ENCODE results near the gene CCDC91. TPM values are rescaled to one million over a fixed set of nuclear protein-coding genes. Genes with fewer than 3 reads are reported as not detected.

CCDC91 gene
- polyA plus RNA-seq, 1 donor from 2014 or later = 11.6 TPM

DNA sequence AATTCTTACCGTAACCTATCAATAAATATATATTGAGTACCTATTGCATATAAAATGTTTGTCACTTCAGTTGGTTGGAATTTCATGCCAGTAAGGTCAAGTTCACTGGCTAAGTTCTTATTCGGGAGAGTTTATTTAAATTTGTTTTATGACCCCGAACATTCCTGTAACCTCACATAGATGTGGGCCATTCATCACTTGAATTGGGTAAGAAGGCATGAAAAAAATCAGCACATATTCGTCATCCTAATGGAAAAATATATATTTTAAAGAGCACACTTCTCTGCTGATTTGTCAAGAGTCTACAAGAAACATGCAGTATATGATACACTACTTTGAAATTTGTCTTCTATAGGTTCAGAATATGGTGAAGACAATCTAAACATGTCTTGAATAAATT, 263.4 kb downstream of the CCDC91 start:
- no peak overlapping the region for H2AFZ ChIP-seq (ENCODE audit: low read depth, low read length)
- H3K9me2 ChIP-seq (ENCODE audit: insufficient read depth, low read length) = no peaks in the 10 kb centered on the region
- H3F3A ChIP-seq (ENCODE audit: insufficient read depth, low read length, poor library complexity, severe bottlenecking) = no peaks in the 10 kb centered on the region

DNA sequence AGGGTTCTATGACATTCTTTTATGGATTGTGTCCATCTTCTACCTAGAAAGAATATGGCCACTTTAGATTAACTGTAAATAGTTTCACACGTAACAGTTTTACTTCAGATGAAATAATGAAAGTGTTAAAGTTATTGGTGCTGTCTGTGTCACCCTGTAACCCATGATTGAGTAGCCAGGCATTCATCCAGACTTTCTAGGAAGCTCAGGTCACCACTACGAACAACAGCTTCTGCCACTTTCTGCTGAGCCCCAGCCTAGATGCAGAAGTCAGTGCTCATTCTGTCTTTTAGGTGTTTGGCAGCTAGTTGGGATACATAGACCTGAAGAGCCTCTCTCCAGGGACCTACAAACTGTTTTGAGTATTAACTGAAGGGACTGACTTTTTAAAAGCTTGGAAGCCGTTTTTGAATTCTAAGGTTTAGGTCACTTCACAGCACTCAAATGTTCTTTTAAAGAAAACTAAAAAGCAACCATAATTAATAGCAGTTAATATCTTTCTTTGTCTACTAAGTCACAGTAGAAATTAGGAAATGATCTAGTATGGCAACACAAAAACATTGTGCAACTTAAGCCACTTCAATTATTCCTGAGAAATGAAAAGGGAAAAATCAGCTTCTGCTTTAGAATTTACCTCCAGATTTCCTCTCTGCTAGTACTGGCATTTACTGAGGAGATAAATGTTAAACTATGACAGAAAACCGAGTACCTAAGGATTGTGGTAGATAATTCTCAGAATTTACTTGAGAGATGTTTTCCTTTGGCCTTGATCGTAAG, 266.9 kb downstream of the CCDC91 start:
- Histone ChIP-seq H3K27ac (ENCODE audit: low read length) (no peak overlapping the region), H3F3A (ENCODE audit: insufficient read depth, low read length, poor library complexity, severe bottlenecking) (no peaks in the 10 kb centered on the region), H3K4me3 (ENCODE audit: low read length) (no peak overlapping the region), H3K36me3 (ENCODE audit: insufficient read depth, low read length) (no peaks in the 10 kb centered on the region), H3K4me2 (ENCODE audit: low read length) (no peak overlapping the region), H4K20me1 (ENCODE audit: insufficient read depth) (no peaks in the 10 kb centered on the region), H3K9me3 (ENCODE audit: low read length) (no peaks in the 10 kb centered on the region), H3K27me3 (ENCODE audit: insufficient read depth, low read depth, low read length) (no peaks in the 10 kb centered on the region), H3K79me2 (replicated peaks; ENCODE audit: insufficient read depth, low read length) (no peaks in the 10 kb centered on the region), H3K9me2 (ENCODE audit: insufficient read depth, low read length) (no peaks in the 10 kb centered on the region), H3K9ac (ENCODE audit: low read length) (no peak overlapping the region), H2AFZ (ENCODE audit: low read depth, low read length) (no peak overlapping the region)
- TF ChIP-seq SMC3 (conservative IDR thresholded peaks at IDR 0.05; ENCODE audit: poor library complexity) = no peak
- no peak for TF ChIP-seq EP300 (conservative IDR thresholded peaks at IDR 0.05; ENCODE audit: poor library complexity, severe bottlenecking)
- no peak for TF ChIP-seq RAD21 (conservative IDR thresholded peaks at IDR 0.05)
- no peak for TF ChIP-seq POLR2AphosphoS5 (IDR thresholded peaks at IDR 0.05)
- no peak for TF ChIP-seq CTCF (IDR thresholded peaks at IDR 0.05; ENCODE audit: poor library complexity, severe bottlenecking)
- TF ChIP-seq TAF1 (IDR thresholded peaks at IDR 0.05; ENCODE audit: low read depth) = no peak
- TF ChIP-seq, protein P1, sequence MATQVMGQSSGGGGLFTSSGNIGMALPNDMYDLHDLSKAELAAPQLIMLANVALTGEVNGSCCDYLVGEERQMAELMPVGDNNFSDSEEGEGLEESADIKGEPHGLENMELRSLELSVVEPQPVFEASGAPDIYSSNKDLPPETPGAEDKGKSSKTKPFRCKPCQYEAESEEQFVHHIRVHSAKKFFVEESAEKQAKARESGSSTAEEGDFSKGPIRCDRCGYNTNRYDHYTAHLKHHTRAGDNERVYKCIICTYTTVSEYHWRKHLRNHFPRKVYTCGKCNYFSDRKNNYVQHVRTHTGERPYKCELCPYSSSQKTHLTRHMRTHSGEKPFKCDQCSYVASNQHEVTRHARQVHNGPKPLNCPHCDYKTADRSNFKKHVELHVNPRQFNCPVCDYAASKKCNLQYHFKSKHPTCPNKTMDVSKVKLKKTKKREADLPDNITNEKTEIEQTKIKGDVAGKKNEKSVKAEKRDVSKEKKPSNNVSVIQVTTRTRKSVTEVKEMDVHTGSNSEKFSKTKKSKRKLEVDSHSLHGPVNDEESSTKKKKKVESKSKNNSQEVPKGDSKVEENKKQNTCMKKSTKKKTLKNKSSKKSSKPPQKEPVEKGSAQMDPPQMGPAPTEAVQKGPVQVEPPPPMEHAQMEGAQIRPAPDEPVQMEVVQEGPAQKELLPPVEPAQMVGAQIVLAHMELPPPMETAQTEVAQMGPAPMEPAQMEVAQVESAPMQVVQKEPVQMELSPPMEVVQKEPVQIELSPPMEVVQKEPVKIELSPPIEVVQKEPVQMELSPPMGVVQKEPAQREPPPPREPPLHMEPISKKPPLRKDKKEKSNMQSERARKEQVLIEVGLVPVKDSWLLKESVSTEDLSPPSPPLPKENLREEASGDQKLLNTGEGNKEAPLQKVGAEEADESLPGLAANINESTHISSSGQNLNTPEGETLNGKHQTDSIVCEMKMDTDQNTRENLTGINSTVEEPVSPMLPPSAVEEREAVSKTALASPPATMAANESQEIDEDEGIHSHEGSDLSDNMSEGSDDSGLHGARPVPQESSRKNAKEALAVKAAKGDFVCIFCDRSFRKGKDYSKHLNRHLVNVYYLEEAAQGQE (IDR thresholded peaks at IDR 0.05; ENCODE audit: borderline replicate concordance) = no peak
- no peak for TF ChIP-seq MXI1 (conservative IDR thresholded peaks at IDR 0.05; ENCODE audit: poor library complexity, severe bottlenecking)

More for the DNA sequence above, 263.4 kb downstream of the CCDC91 start:
- H3K27me3 ChIP-seq (ENCODE audit: insufficient read depth, low read depth, low read length) = no peaks in the 10 kb centered on the region
- no peak overlapping the region for H3K4me2 ChIP-seq (ENCODE audit: low read length)
- H3K9ac ChIP-seq (ENCODE audit: low read length) = no peak overlapping the region
- no peaks in the 10 kb centered on the region for H3K79me2 ChIP-seq (replicated peaks; ENCODE audit: insufficient read depth, low read length)
- no peak overlapping the region for H3K4me3 ChIP-seq (ENCODE audit: low read length)
- no peaks in the 10 kb centered on the region for H3K9me3 ChIP-seq (ENCODE audit: low read length)
- no peak overlapping the region for H3K27ac ChIP-seq (ENCODE audit: low read length)
- TF ChIP-seq MXI1 (conservative IDR thresholded peaks at IDR 0.05; ENCODE audit: poor library complexity, severe bottlenecking) = no peak
- TF ChIP-seq CTCF (IDR thresholded peaks at IDR 0.05; ENCODE audit: poor library complexity, severe bottlenecking) = no peak
- no peak for TF ChIP-seq EP300 (conservative IDR thresholded peaks at IDR 0.05; ENCODE audit: poor library complexity, severe bottlenecking)
- no peak for TF ChIP-seq TAF1 (IDR thresholded peaks at IDR 0.05; ENCODE audit: low read depth)
- no peak for TF ChIP-seq SMC3 (conservative IDR thresholded peaks at IDR 0.05; ENCODE audit: poor library complexity)
- no peak for TF ChIP-seq RAD21 (conservative IDR thresholded peaks at IDR 0.05)
- no peak for TF ChIP-seq POLR2AphosphoS5 (IDR thresholded peaks at IDR 0.05)
- no peak for TF ChIP-seq EZH2 (IDR thresholded peaks at IDR 0.05; ENCODE audit: borderline replicate concordance, insufficient read depth, low read length, poor library complexity, severe bottlenecking)
- TF ChIP-seq, protein P1 (IDR thresholded peaks at IDR 0.05; ENCODE audit: borderline replicate concordance) = no peak
- no peaks in the 10 kb centered on the region for H3K36me3 ChIP-seq (ENCODE audit: insufficient read depth, low read length)
- no peaks in the 10 kb centered on the region for H4K20me1 ChIP-seq (ENCODE audit: insufficient read depth)

All from neural cell (in vitro differentiated cells).